K562 (cell line): Measurements from ENCODE around the gene TRPC4AP. TPM values are rescaled to one million over a fixed set of nuclear protein-coding genes. Genes with fewer than 3 reads are reported as not detected.
"Not testable (repeated sequence)": the region's sequence is repeated elsewhere in the genome, so short reads cannot be mapped to it uniquely, and the experiment has no call there.

Source experiments
- ATAC-seq: fragments of 200-7000 bp; cut with Tn5 transposase; 3 replicates; pipeline ENCODE4 v1.9.1; 2020; ENCODE audit warnings: moderate library complexity
- BruUV-seq: library from RNA; stranded (reverse); fragments of 400-500 nt; replicated peaks from 2 replicates; lab custom pipeline; 2021; lab: Mats Ljungman, UMichigan
- CTCF ChIA-PET: fragments of 300-600 bp; formaldehyde crosslinking; extraction: SDS; loops from one replicate; lab custom pipeline; 2021; ENCODE audit warnings: low intra/inter-chr PET ratio; lab: Yijun Ruan, JAX
- POLR2A ChIA-PET: fragments of 300-600, 350-650 bp; sonication (Branson Sonifier 250); formaldehyde crosslinking; extraction: SDS; loops from one replicate; lab custom pipeline; 2021; ENCODE audit warnings: antibody characterized with exemption, inconsistent platforms; lab: Yijun Ruan, JAX
- DNase-seq, 4 experiments: peaks; one replicate each; pipeline versions ENCODE4 v3.0.0 to v3.0.0-alpha.2; 2011 to 2018; ENCODE audit warnings: low spot score in 3 of 4, mixed read lengths in 3 of 4; ENCODE audit errors: extremely low read depth in 1 of 4
- FAIRE-seq: peaks from 2 replicates; lab custom pipeline; 2011; peaks lifted over from hg19 to GRCh38; lab: Jason Lieb, UNC
- H2AFZ ChIP-seq: 2 replicates; pipeline ENCODE4 v1.6.0; 2011; ENCODE audit warnings: low read depth, low read length, control low read depth, inconsistent platforms
- H3K27ac ChIP-seq: fragments of 200-600 bp; 3 replicates; pipeline ENCODE4 v1.8.0; 2011; ENCODE audit warnings: low read depth, mild to moderate bottlenecking, control low read depth, inconsistent platforms, low read length, moderate library complexity, mixed read lengths; ENCODE audit errors: extremely low read depth
- H3K27me3 ChIP-seq, 2 experiments: fragments of 300-600 bp in 1 of 2; 2 replicates in 1 of 2; 3 replicates in 1 of 2; pipeline versions ENCODE4 v1.6.0 to v1.8.0; 2011; ENCODE audit warnings: inconsistent platforms in 2 of 2, low read length in 2 of 2, mild to moderate bottlenecking in 1 of 2, mixed read lengths in 1 of 2, moderate library complexity in 1 of 2; ENCODE audit not compliant: control insufficient read depth in 2 of 2, insufficient read depth in 2 of 2
- H3K36me3 ChIP-seq: fragments of 300-600 bp; 3 replicates; pipeline ENCODE4 v1.8.0; 2011; ENCODE audit warnings: mild to moderate bottlenecking, low read length, inconsistent platforms; ENCODE audit not compliant: control insufficient read depth, insufficient read depth
- H3K4me1 ChIP-seq, 2 experiments: fragments of 200-600 bp in 1 of 2; replicated peaks in 1 of 2; 2 replicates in 1 of 2; 3 replicates in 1 of 2; pipeline versions ENCODE4 v1.5.1 to v1.8.0; 2011; ENCODE audit warnings: inconsistent platforms in 2 of 2, low read length in 2 of 2, mild to moderate bottlenecking in 1 of 2, mixed read lengths in 1 of 2, moderate library complexity in 1 of 2; ENCODE audit not compliant: control insufficient read depth in 2 of 2, insufficient read depth in 2 of 2
- H3K4me2 ChIP-seq: 2 replicates; pipeline ENCODE4 v1.6.1; 2011; ENCODE audit warnings: low read length, control low read depth, inconsistent platforms, mixed read lengths; ENCODE audit not compliant: insufficient read depth
- H3K4me3 ChIP-seq: fragments of 200-600 bp; sonication (generic), shearing (Covaris generic); 2 replicates; pipeline ENCODE4 v1.5.1; 2016; ENCODE audit warnings: control low read depth, inconsistent platforms
- H3K79me2 ChIP-seq: fragments of 200-600 bp; 3 replicates; pipeline ENCODE4 v1.8.0; 2011; ENCODE audit warnings: low read length, inconsistent platforms; ENCODE audit not compliant: control insufficient read depth, insufficient read depth
- H3K9ac ChIP-seq, 2 experiments: 2 replicates each; pipeline versions ENCODE4 v1.6.0 to v1.6.1; 2011; ENCODE audit warnings: low read depth in 2 of 2, low read length in 2 of 2, control low read depth in 1 of 2, inconsistent platforms in 1 of 2, mild to moderate bottlenecking in 1 of 2, mixed read lengths in 1 of 2; ENCODE audit not compliant: insufficient read depth in 1 of 2
- H3K9me1 ChIP-seq: one replicate; pipeline ENCODE4 v1.6.0; 2011; ENCODE audit warnings: inconsistent platforms, mild to moderate bottlenecking, low read length, moderate library complexity; ENCODE audit not compliant: control insufficient read depth, insufficient read depth
- H3K9me3 ChIP-seq: replicated peaks from 2 replicates; pipeline ENCODE4 v1.5.1; 2011; ENCODE audit warnings: low read depth, low read length, inconsistent platforms; ENCODE audit not compliant: control insufficient read depth, insufficient read depth
- H4K20me1 ChIP-seq: replicated peaks from 2 replicates; pipeline ENCODE4 v1.6.1; 2011; ENCODE audit warnings: low read length, inconsistent platforms, mixed read lengths; ENCODE audit not compliant: control insufficient read depth, insufficient read depth
- DPF2 ChIP-seq: fragments of 450-650 bp; IDR thresholded peaks from 2 replicates; pipeline ENCODE4 v1.6.1; 2016
- IRF2 ChIP-seq: sonication (generic); formaldehyde crosslinking; IDR thresholded peaks from 2 replicates; pipeline ENCODE4 v1.8.1; 2022; ENCODE audit warnings: mild to moderate bottlenecking, missing genetic modification reagents
- ZNF174 ChIP-seq: fragments of 250-450 bp; sonication (Bioruptor Pico); IDR thresholded peaks from 2 replicates; pipeline ENCODE4 v1.4.0; 2020; ENCODE audit warnings: mild to moderate bottlenecking
- WGBS: fragments of 100-300 bp; shearing (Covaris generic); methylation state at CpG from one replicate; pipeline ENCODE4 v1.1.6; 2016; ENCODE audit warnings: low coverage, mixed read lengths; ENCODE audit not compliant: insufficient coverage; ENCODE audit errors: missing lambda C conversion rate; 5-methylcytosine and 5-hydroxymethylcytosine counted together
- in situ Hi-C: fragments of 300-500 bp; cut with MboI; formaldehyde crosslinking; loops from 4 replicates; pipeline ENCODE4 v1.15.0; 2018; ENCODE audit warnings: inconsistent platforms, mixed read lengths
- intact Hi-C: fragments of 100-400 bp; cut with micrococcal nuclease; formaldehyde crosslinking; loops from 2 replicates; pipeline ENCODE4 v1.14.2; 2022
- polyA plus RNA-seq, 8 experiments: library from polyadenylated mRNA; depleted of rRNA in 4 of 8; stranded (reverse) in 5 of 8; unstranded in 3 of 8; fragments of >200 nt; fragmentation: Nextera tagmentation in 2 of 8; fragmentation: Illumina TruSeq in 1 of 8; extraction: Ambion mirVana in 2 of 8; extraction: Trizol in 1 of 8; gene quantifications; 2 replicates each; pipeline versions ENCODE4 v1.2.1 to v1.2.3, GENCODE V29; 2011 to 2014; ENCODE audit warnings: inconsistent platforms in 1 of 8, missing spikeins in 1 of 8
- total RNA-seq, 7 experiments: library from RNA; depleted of rRNA in 6 of 7; stranded (reverse); fragments of >200 nt in 6 of 7; fragmentation: Illumina TruSeq in 2 of 7; extraction: Trizol in 2 of 7; gene quantifications; 2 replicates each; pipeline versions ENCODE4 v1.2.1 to v1.2.3, GENCODE V29; 2011 to 2021; ENCODE audit warnings: low replicate concordance in 1 of 7
- TF ChIP-seq, protein P1 (sequence below): fragments of 200-800 bp; sonication (Bioruptor generic); IDR thresholded peaks from 2 replicates; pipeline ENCODE4 v1.6.1; 2017; ENCODE audit warnings: missing genetic modification characterization, missing compliant biosample characterization

The TRPC4AP gene
- total and polyA plus RNA-seq, 9 of the 15 experiments (the other 6 are each of a cell fraction or from before 2014, with no cell fraction given), result 2.3 to 70.3 (median 33.3) TPM

DNA sequence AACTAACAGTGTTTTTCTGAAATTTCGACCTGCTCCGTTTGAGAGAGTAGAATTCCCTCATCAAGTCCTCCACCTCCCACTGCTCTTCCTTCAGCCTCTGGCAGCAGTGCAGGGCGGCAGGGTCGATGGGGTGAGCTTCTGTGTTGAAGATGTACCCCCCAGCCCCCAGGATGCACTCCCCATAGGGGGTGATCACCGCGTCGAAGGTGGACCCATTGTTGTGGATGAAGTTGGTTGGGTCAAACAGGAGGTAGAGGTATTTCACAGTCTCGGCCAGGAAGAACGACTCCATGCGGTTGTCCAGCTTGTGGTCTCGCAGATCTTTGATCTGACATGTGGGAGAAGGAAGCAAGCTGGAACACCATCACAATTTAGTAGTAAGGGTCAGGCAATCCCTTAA is 23.0 kb upstream of the TRPC4AP start:
- POLR2A ChIA-PET, result interaction anchor here (1.0 to 1.5 kb wide), 3 partner anchors 11 to 17 kb away, joined by 3 read pairs; no protein-coding TSS in a partner anchor
- in situ Hi-C loops (no loop called here), intact Hi-C loops (no loop called here)
- no peak overlapping the region for H3K4me3 ChIP-seq
- TF ChIP-seq ZNF174 (no peak), DPF2 (no peak), IRF2 (0 out of 2 replicates have a peak, but pooled peaks have one; percentile 11)
- TF ChIP-seq, protein P1, sequence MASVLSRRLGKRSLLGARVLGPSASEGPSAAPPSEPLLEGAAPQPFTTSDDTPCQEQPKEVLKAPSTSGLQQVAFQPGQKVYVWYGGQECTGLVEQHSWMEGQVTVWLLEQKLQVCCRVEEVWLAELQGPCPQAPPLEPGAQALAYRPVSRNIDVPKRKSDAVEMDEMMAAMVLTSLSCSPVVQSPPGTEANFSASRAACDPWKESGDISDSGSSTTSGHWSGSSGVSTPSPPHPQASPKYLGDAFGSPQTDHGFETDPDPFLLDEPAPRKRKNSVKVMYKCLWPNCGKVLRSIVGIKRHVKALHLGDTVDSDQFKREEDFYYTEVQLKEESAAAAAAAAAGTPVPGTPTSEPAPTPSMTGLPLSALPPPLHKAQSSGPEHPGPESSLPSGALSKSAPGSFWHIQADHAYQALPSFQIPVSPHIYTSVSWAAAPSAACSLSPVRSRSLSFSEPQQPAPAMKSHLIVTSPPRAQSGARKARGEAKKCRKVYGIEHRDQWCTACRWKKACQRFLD, result 0 out of 2 replicates have a peak, but pooled peaks have one; percentile 7
- peaks cover 33% of the 10 kb centered on the region; the same call in 2 of the 3 replicates for H3K36me3 ChIP-seq
- peak overlapping the region; percentile 86 for H2AFZ ChIP-seq
- CTCF ChIA-PET, result no interaction called here
- 74% methylated on average over 11 of the region's 11 CpGs for WGBS
- H3K9ac ChIP-seq, result peak overlapping the region; percentile 0 to 53; a peak in 3 of 4 replicates
- H4K20me1 ChIP-seq, result no peaks in the 10 kb centered on the region
- no TSS peak for BruUV-seq
- FAIRE-seq (no peak), DNase-seq (no peak), ATAC-seq (no peak)
- 0 out of 2 replicates have a peak overlapping the region, but pooled peaks have one; percentile 21 for H3K4me2 ChIP-seq
- H3K79me2 ChIP-seq, result no peaks in the 10 kb centered on the region
- H3K9me3 ChIP-seq, result no peaks in the 10 kb centered on the region
- H3K4me1 ChIP-seq, result peaks cover 26 to 35% of the 10 kb centered on the region in 2 experiments
- no peaks in the 10 kb centered on the region for H3K9me1 ChIP-seq
- H3K27ac ChIP-seq, result peak overlapping the region; percentile 75
- H3K27me3 ChIP-seq, result no peaks in the 10 kb centered on the region

DNA sequence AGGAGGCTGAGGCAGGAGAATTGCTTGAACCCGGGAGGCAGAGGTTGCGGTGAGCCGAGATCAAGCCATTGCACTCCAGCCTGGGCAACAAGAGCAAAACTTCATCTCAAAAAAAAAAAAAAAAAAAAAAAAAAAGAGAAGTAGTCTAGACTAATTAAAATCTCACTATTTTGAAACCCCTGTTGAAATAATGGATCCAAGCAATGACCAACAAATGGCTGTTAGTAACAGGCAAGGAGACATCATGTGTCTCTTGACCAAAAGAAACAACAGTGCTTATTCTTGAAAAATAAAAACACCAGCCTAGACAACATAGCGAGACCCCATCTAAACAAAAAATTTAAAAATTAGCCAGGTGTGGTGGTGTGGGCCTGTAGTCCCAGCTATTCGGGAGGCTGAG is 19.7 kb upstream of the TRPC4AP start:
- H3K4me1 ChIP-seq, result peaks cover 14 to 16% of the 10 kb centered on the region in 2 experiments
- DNase-seq, FAIRE-seq, intact Hi-C loops, H3K27me3 ChIP-seq, H4K20me1 ChIP-seq, H3K9me1 ChIP-seq, H3K4me2 ChIP-seq, ATAC-seq, H3K4me3 ChIP-seq, POLR2A ChIA-PET, H3K9ac ChIP-seq, H3K27ac ChIP-seq, in situ Hi-C loops, H3K79me2 ChIP-seq, CTCF ChIA-PET, BruUV-seq, H3K9me3 ChIP-seq, H2AFZ ChIP-seq: not testable (repeated sequence)
- WGBS, result 47% methylated on average over 2 of the region's 5 CpGs
- peaks cover 18% of the 10 kb centered on the region; the same call in 2 of the 3 replicates for H3K36me3 ChIP-seq
